NCI-H2196 (cell line): ENCODE data around the gene CYP2C9.

Experiments used
- DNase-seq: peaks from one replicate; lab custom pipeline; 2025; ENCODE audit not compliant: unreplicated experiment; lab: John Stamatoyannopoulos, UW

Gene CYP2C9

DNA sequence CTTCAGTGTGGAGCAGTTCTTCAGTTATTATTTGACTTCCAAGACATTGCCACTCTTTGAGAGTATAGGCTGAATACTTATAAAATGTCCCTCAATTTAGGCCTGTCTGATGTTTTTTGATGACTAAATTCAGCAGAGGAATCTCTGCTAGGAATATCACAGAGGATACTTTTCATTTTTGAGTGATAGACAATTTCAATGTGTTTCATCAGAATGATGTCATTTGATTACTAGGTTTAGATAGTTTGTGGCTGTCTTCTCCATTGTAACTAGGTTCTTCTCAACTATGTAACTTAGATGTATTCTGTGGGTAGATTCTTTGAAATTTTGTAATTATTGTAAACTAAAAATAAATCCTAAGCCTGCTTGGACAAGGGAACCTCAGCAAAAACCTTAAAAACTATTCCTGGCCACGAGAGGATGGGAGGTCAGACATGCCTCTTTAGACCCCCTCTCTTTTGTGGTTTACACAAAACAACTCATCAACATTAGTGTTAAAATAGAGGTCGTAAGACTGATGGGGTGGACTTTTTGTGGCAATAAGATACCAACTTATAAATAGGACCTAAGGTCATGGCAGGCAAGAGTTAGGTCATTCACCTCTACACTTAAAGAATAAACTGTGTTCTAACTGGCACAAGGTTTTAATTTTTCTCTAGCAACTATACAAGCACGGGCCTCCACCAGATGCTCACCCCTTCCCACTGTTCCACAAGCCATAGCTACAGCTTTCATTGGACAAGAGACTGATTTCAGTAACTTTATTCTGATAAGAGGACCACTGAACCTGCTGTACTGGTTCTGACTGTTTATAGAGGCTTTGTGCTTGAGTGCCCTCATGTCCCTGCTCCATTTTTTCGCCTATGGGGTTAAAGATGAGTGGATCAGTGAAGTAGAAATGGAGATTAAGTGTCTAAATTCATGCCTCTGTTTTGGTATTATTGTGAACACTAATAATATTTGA, 97.2 kb downstream of the CYP2C9 start:
- no peak for DNase-seq

DNA sequence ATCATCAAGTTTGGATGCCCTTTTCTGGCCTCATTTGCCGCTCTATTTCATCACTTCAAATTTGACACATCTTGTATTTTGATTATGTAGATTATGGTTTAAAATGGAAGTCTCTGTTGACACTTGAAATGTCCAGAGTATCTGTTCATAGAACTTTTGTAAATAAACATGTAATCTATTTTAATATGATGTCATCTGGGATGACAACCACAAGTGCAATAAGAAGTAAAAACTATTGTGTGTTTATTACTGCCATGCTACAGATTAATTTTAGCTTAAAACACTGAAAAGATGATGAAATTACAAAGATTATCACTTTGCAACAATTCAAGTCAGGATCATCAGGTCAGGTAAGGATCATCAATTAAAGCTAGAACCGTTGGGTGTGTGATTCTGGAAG, 100.8 kb downstream of the CYP2C9 start:
- DNase-seq: no peak
